Loucy (cell line): ENCODE measurements around the gene PDZD4.

Experiments
- H2AFZ ChIP-seq: fragments of 200-600 bp; sonication (generic); 2 replicates; pipeline ENCODE4 v1.6.0; 2016; ENCODE audit warnings: antibody characterized with exemption, mild to moderate bottlenecking, low read length, moderate library complexity
- H3F3A ChIP-seq: fragments of 200-600 bp; 2 replicates; pipeline ENCODE4 v1.6.0; 2016; ENCODE audit warnings: antibody characterized with exemption, low read depth, mild to moderate bottlenecking
- H3K27me3 ChIP-seq: fragments of 200-600 bp; sonication (generic); 2 replicates; pipeline ENCODE4 v1.6.1; 2014; ENCODE audit warnings: low read length, mild to moderate bottlenecking; ENCODE audit not compliant: insufficient read depth, poor library complexity, severe bottlenecking
- H3K36me3 ChIP-seq: fragments of 200-600 bp; sonication (generic); 2 replicates; pipeline ENCODE4 v1.6.1; 2016; ENCODE audit warnings: low read length; ENCODE audit not compliant: insufficient read depth
- H3K4me1 ChIP-seq: fragments of 200-600 bp; sonication (generic); 2 replicates; pipeline ENCODE4 v1.5.1; 2014; ENCODE audit warnings: low read length, mild to moderate bottlenecking; ENCODE audit not compliant: insufficient read depth, poor library complexity, severe bottlenecking
- H3K4me2 ChIP-seq: fragments of 200-600 bp; sonication (generic); 2 replicates; pipeline ENCODE4 v1.6.0; 2014; ENCODE audit warnings: antibody characterized with exemption, low read length, low read depth, mild to moderate bottlenecking; ENCODE audit not compliant: poor library complexity, severe bottlenecking
- H3K4me3 ChIP-seq: fragments of 200-600 bp; sonication (generic); 2 replicates; pipeline ENCODE4 v1.5.1; 2014; ENCODE audit warnings: low read length, mild to moderate bottlenecking, mixed read lengths; ENCODE audit not compliant: poor library complexity, severe bottlenecking
- H3K79me2 ChIP-seq: fragments of 200-600 bp; sonication (generic); 2 replicates; pipeline ENCODE4 v1.6.1; 2014; ENCODE audit warnings: low read length; ENCODE audit not compliant: insufficient read depth
- H3K9ac ChIP-seq: fragments of 200-600 bp; sonication (generic); 2 replicates; pipeline ENCODE4 v1.6.0; 2014; ENCODE audit warnings: mild to moderate bottlenecking, low read depth, low read length, moderate library complexity; ENCODE audit not compliant: poor library complexity, severe bottlenecking
- H3K9me2 ChIP-seq: fragments of 200-600 bp; sonication (generic); replicated peaks from 2 replicates; pipeline ENCODE4 v1.6.1; 2016; ENCODE audit warnings: low read depth, low read length, mixed read lengths
- H3K9me3 ChIP-seq: fragments of 200-600 bp; sonication (generic); 2 replicates; pipeline ENCODE4 v1.6.1; 2014; ENCODE audit warnings: mild to moderate bottlenecking, antibody characterized with exemption, low read length, low read depth; ENCODE audit not compliant: insufficient read depth
- H4K20me1 ChIP-seq: fragments of 200-600 bp; sonication (generic); 2 replicates; pipeline ENCODE4 v1.6.0; 2014; ENCODE audit warnings: antibody characterized with exemption, low read length, mild to moderate bottlenecking; ENCODE audit not compliant: insufficient read depth, poor library complexity, severe bottlenecking
- CTCF ChIP-seq: fragments of 200-600 bp; sonication (generic); conservative IDR thresholded peaks from 2 replicates; pipeline ENCODE4 v1.5.1; 2014; ENCODE audit warnings: mild to moderate bottlenecking, antibody characterized with exemption, low read length
- EZH2phosphoT487 ChIP-seq: fragments of 200-600 bp; IDR thresholded peaks from 2 replicates; pipeline ENCODE4 v1.6.1; 2018; ENCODE audit warnings: antibody characterized with exemption, mild to moderate bottlenecking, moderate library complexity, borderline replicate concordance

The PDZD4 gene

GRCh38 chrX:153774576-153775292, 55.6 kb downstream of the PDZD4 start:
- Histone ChIP-seq H3K4me1 (no peaks in the 10 kb centered on the region), H3K27me3 (no peaks in the 10 kb centered on the region), H3K9ac (no peak overlapping the region), H3F3A (no peaks in the 10 kb centered on the region), H3K4me2 (no peak overlapping the region), H4K20me1 (no peaks in the 10 kb centered on the region), H3K4me3 (no peak overlapping the region), H3K9me2 (no peaks in the 10 kb centered on the region), H3K79me2 (no peaks in the 10 kb centered on the region), H3K36me3 (no peaks in the 10 kb centered on the region), H2AFZ (no peak overlapping the region), H3K9me3 (no peaks in the 10 kb centered on the region)
- TF ChIP-seq CTCF (no peak), EZH2phosphoT487 (no peak)

GRCh38 chrX:153773741-153774575, 56.4 kb downstream of the PDZD4 start:
- Histone ChIP-seq H4K20me1 (no peaks in the 10 kb centered on the region), H3K27me3 (no peaks in the 10 kb centered on the region), H3K9me2 (no peaks in the 10 kb centered on the region), H3K36me3 (no peaks in the 10 kb centered on the region), H3K9ac (no peak overlapping the region), H3K9me3 (no peaks in the 10 kb centered on the region), H3K4me1 (no peaks in the 10 kb centered on the region), H2AFZ (no peak overlapping the region), H3F3A (no peaks in the 10 kb centered on the region), H3K4me2 (no peak overlapping the region), H3K4me3 (no peak overlapping the region), H3K79me2 (no peaks in the 10 kb centered on the region)
- TF ChIP-seq CTCF (no peak), EZH2phosphoT487 (no peak)

GRCh38 chrX:153773218-153773611, 57.1 kb downstream of the PDZD4 start:
- H3F3A ChIP-seq, result no peaks in the 10 kb centered on the region

More at GRCh38 chrX:153773218-153773611, 57.1 kb downstream of the PDZD4 start:
- no peak overlapping the region for H3K4me2 ChIP-seq
- no peak overlapping the region for H3K4me3 ChIP-seq
- no peak overlapping the region for H2AFZ ChIP-seq
- no peaks in the 10 kb centered on the region for H3K4me1 ChIP-seq
- H3K27me3 ChIP-seq, result no peaks in the 10 kb centered on the region
- no peaks in the 10 kb centered on the region for H3K79me2 ChIP-seq
- H3K36me3 ChIP-seq, result no peaks in the 10 kb centered on the region
- no peak overlapping the region for H3K9ac ChIP-seq
- TF ChIP-seq EZH2phosphoT487 (no peak), CTCF (no peak)
- no peaks in the 10 kb centered on the region for H3K9me2 ChIP-seq
- H4K20me1 ChIP-seq, result no peaks in the 10 kb centered on the region
- no peaks in the 10 kb centered on the region for H3K9me3 ChIP-seq
